Prostate gland (tissue), 2 donors: ENCODE results near the gene RANBP1. TPM values are rescaled to one million over a fixed set of nuclear protein-coding genes. Genes with fewer than 3 reads are reported as not detected.
A peak's percentile ranks its signal among the peaks of the same experiment; 100 is the strongest.

Experiments
- DNase-seq: peaks from one replicate; pipeline ENCODE4 v3.0.0-alpha.2; 2019; ENCODE audit warnings: low spot score
- H3K27ac ChIP-seq, 2 donors: fragments of 200-600 bp; sonication (generic); 2 replicates each; pipeline ENCODE4 v1.5.1; 2017 to 2019
- H3K27me3 ChIP-seq: fragments of 200-600 bp; sonication (generic); replicated peaks from 2 replicates; pipeline ENCODE4 v1.5.1; 2019; ENCODE audit not compliant: insufficient read depth
- H3K36me3 ChIP-seq, 2 donors: fragments of 200-600 bp; sonication (generic); 1 replicate in 1 of 2; 2 replicates in 1 of 2; pipeline versions ENCODE4 v1.5.1 to v1.8.1; 2017 to 2019
- H3K4me1 ChIP-seq: fragments of 200-600 bp; sonication (generic); replicated peaks from 2 replicates; pipeline ENCODE4 v1.5.1; 2019
- H3K4me3 ChIP-seq, 2 donors: fragments of 200-600 bp; sonication (generic); 2 replicates each; pipeline ENCODE4 v1.5.1; 2017 to 2019
- H3K9me3 ChIP-seq: fragments of 200-600 bp; sonication (generic); 2 replicates; pipeline ENCODE4 v1.5.1; 2017
- CTCF ChIP-seq, 4 experiments: fragments of 200-600 bp in 2 of 4; fragments of 450-650 bp in 2 of 4; sonication (generic) in 2 of 4; IDR thresholded peaks; 1 replicate in 3 of 4; 2 replicates in 1 of 4; pipeline ENCODE4 v1.5.1; 2016 to 2019; ENCODE audit warnings: antibody characterized with exemption in 4 of 4, mild to moderate bottlenecking in 2 of 4, moderate library complexity in 2 of 4
- POLR2A ChIP-seq: fragments of 450-650 bp; IDR thresholded peaks from one replicate; pipeline ENCODE4 v1.6.1; 2016; ENCODE audit warnings: antibody characterized with exemption, mild to moderate bottlenecking
- POLR2AphosphoS5 ChIP-seq: sonication (generic); formaldehyde crosslinking; IDR thresholded peaks from one replicate; pipeline ENCODE4 v1.6.1; 2017; ENCODE audit warnings: antibody characterized with exemption
- WGBS: methylation state at CpG from one replicate; pipeline ENCODE4 v1.1.5; 2018; 5-methylcytosine and 5-hydroxymethylcytosine counted together
- intact Hi-C: fragments of 100-400 bp; cut with DNase I; formaldehyde crosslinking; loops from one replicate; pipeline ENCODE4 v1.14.2; 2022
- total RNA-seq, 2 donors: library from RNA; depleted of rRNA; stranded (reverse); fragments of >200 nt; gene quantifications; one replicate each; pipeline ENCODE4 v1.1.0, GENCODE V29; 2016

Gene RANBP1
- total RNA-seq, 2 donors from 2014 or later, result 108 to 204 TPM

- WGBS, result 84% methylated on average over 7 of the region's 7 CpGs
- Histone ChIP-seq H3K36me3 (no peaks in the 10 kb centered on the region), H3K27me3 (no peaks in the 10 kb centered on the region), H3K27ac (no peak overlapping the region), H3K9me3 (no peaks in the 10 kb centered on the region), H3K4me1 (no peaks in the 10 kb centered on the region), H3K4me3 (no peak overlapping the region)
- intact Hi-C loops, result loop anchor here (5.0 kb wide), 1 partner anchor 111 kb away; the partner anchor contains the start of gene RTN4R
- TF ChIP-seq POLR2A (no peak), POLR2AphosphoS5 (no peak), CTCF (IDR thresholded peaks at IDR 0.05) (no peak)
- DNase-seq, result no peak
Measured at GRCh38 chr22:20156042-20156389, 40.1 kb downstream of the RANBP1 start.

GRCh38 chr22:20156611-20157429, 40.9 kb downstream of the RANBP1 start:
- Histone ChIP-seq H3K27me3 (no peaks in the 10 kb centered on the region), H3K4me1 (no peaks in the 10 kb centered on the region), H3K9me3 (no peaks in the 10 kb centered on the region), H3K36me3 (no peaks in the 10 kb centered on the region), H3K4me3 (no peak overlapping the region), H3K27ac (no peak overlapping the region)
- DNase-seq, result peak; percentile 83
- intact Hi-C loops, result loop anchor here (1.0 to 5.0 kb wide), 2 partner anchors 110 to 128 kb away; partner anchors contain the start of gene RTN4R
- TF ChIP-seq POLR2A, result peak; percentile 14
- peak; percentile 99 to 100 (median 99) for TF ChIP-seq CTCF (IDR thresholded peaks at IDR 0.05)
- peak; percentile 46 for TF ChIP-seq POLR2AphosphoS5
- WGBS, result 49% methylated on average over 17 of the region's 17 CpGs

- no peak for TF ChIP-seq POLR2A
- TF ChIP-seq CTCF (IDR thresholded peaks at IDR 0.05), result no peak
- TF ChIP-seq POLR2AphosphoS5, result no peak
- Histone ChIP-seq H3K27ac (no peak overlapping the region), H3K9me3 (no peaks in the 10 kb centered on the region), H3K36me3 (no peaks in the 10 kb centered on the region), H3K4me3 (no peak overlapping the region), H3K4me1 (no peaks in the 10 kb centered on the region), H3K27me3 (no peaks in the 10 kb centered on the region)
- 57% methylated on average over 13 of the region's 15 CpGs for WGBS
- no peak for DNase-seq
- intact Hi-C loops, result loop anchor here (1.0 to 5.0 kb wide), 2 partner anchors 110 to 128 kb away; partner anchors contain the start of gene RTN4R
Measured at GRCh38 chr22:20157430-20158183, 41.7 kb downstream of the RANBP1 start.

GRCh38 chr22:20158391-20159036, 42.6 kb downstream of the RANBP1 start:
- intact Hi-C loops, result loop anchor here (5.0 kb wide), 1 partner anchor 109 kb away; the partner anchor contains the start of gene RTN4R
- Histone ChIP-seq H3K36me3 (no peaks in the 10 kb centered on the region), H3K27me3 (no peaks in the 10 kb centered on the region), H3K27ac (no peak overlapping the region), H3K4me1 (no peaks in the 10 kb centered on the region), H3K4me3 (no peak overlapping the region), H3K9me3 (no peaks in the 10 kb centered on the region)
- no peak for DNase-seq
- no peak for TF ChIP-seq POLR2A
- no peak for TF ChIP-seq POLR2AphosphoS5
- no peak for TF ChIP-seq CTCF (IDR thresholded peaks at IDR 0.05)
- WGBS, result 85% methylated on average over 15 of the region's 15 CpGs
